Mesothelial cell of epicardium (in vitro differentiated cells): ENCODE results near the gene ZBED1. TPM values are rescaled to one million over a fixed set of nuclear protein-coding genes. Genes with fewer than 3 reads are reported as not detected.

Experiments
- DNase-seq, 2 experiments: peaks; one replicate each; pipeline ENCODE4 v3.0.0; 2021; ENCODE audit warnings: low spot score in 2 of 2; ENCODE audit not compliant: unreplicated experiment in 2 of 2
- H3K27ac Mint-ChIP-seq: 2 replicates; pipeline ENCODE4 v1.8.0; 2021; ENCODE audit warnings: mixed read lengths
- H3K27me3 Mint-ChIP-seq: 2 replicates; pipeline ENCODE4 v1.8.0; 2021; ENCODE audit warnings: low read depth, mixed read lengths
- H3K36me3 Mint-ChIP-seq: 2 replicates; pipeline ENCODE4 v1.8.0; 2021; ENCODE audit warnings: mixed read lengths
- H3K4me1 Mint-ChIP-seq: 2 replicates; pipeline ENCODE4 v1.8.0; 2021; ENCODE audit warnings: mixed read lengths
- H3K4me3 Mint-ChIP-seq: 2 replicates; pipeline ENCODE4 v1.8.0; 2021; ENCODE audit warnings: mild to moderate bottlenecking, moderate library complexity, mixed read lengths
- H3K9me3 Mint-ChIP-seq: 2 replicates; pipeline ENCODE4 v1.8.0; 2021; ENCODE audit warnings: mixed read lengths
- CTCF ChIP-seq: fragments of 200-600 bp; sonication (generic); IDR thresholded peaks from one replicate; pipeline ENCODE4 v1.5.0; 2021; ENCODE audit warnings: antibody characterized with exemption; ENCODE audit not compliant: unreplicated experiment
- total RNA-seq: library from RNA; stranded (reverse); gene quantifications from 3 replicates; pipeline ENCODE4 v1.2.1, GENCODE V29; 2021

ZBED1 gene
- total RNA-seq, 1 donor from 2014 or later: 46.3 TPM

- Mint-ChIP-seq H3K4me1 (peaks cover 18% of the 10 kb centered on the region), H3K36me3 (peaks cover 2% of the 10 kb centered on the region), H3K27ac (no peak overlapping the region), H3K4me3 (no peak overlapping the region), H3K27me3 (no peaks in the 10 kb centered on the region), H3K9me3 (peaks cover 15% of the 10 kb centered on the region)
- no peak for DNase-seq
- no peak for TF ChIP-seq CTCF
Observed at GRCh38 chrX:2545144-2545543, 44.4 kb upstream of the ZBED1 start.

GRCh38 chrX:2542826-2543521 is 42.2 kb upstream of the ZBED1 start:
- Mint-ChIP-seq H3K27ac (no peak overlapping the region), H3K36me3 (peaks cover 2% of the 10 kb centered on the region), H3K9me3 (peaks cover 15% of the 10 kb centered on the region), H3K4me1 (peaks cover 4% of the 10 kb centered on the region), H3K4me3 (no peak overlapping the region), H3K27me3 (no peaks in the 10 kb centered on the region)
- no peak for TF ChIP-seq CTCF
- DNase-seq: no peak

- TF ChIP-seq CTCF: no peak
- peaks cover 2% of the 10 kb centered on the region for H3K36me3 Mint-ChIP-seq
- peaks cover 12% of the 10 kb centered on the region for H3K9me3 Mint-ChIP-seq
- H3K4me1 Mint-ChIP-seq: peaks cover 15% of the 10 kb centered on the region
- H3K27me3 Mint-ChIP-seq: no peaks in the 10 kb centered on the region
- no peak for DNase-seq
- H3K27ac Mint-ChIP-seq: no peak overlapping the region
- H3K4me3 Mint-ChIP-seq: no peak overlapping the region
Observed at GRCh38 chrX:2541603-2542002, 40.8 kb upstream of the ZBED1 start.

- Mint-ChIP-seq H3K27ac (no peak overlapping the region), H3K36me3 (no peaks in the 10 kb centered on the region), H3K27me3 (no peaks in the 10 kb centered on the region), H3K4me1 (peaks cover 15% of the 10 kb centered on the region), H3K4me3 (no peak overlapping the region), H3K9me3 (peaks cover 1% of the 10 kb centered on the region)
- DNase-seq: no peak
- TF ChIP-seq CTCF: no peak
Observed at GRCh38 chrX:2540426-2540947, 39.7 kb upstream of the ZBED1 start.

GRCh38 chrX:2539586-2539985 is 38.8 kb upstream of the ZBED1 start:
- no peak for TF ChIP-seq CTCF
- DNase-seq: no peak
- no peaks in the 10 kb centered on the region for H3K9me3 Mint-ChIP-seq
- H3K27me3 Mint-ChIP-seq: no peaks in the 10 kb centered on the region
- H3K27ac Mint-ChIP-seq: no peak overlapping the region
- no peaks in the 10 kb centered on the region for H3K36me3 Mint-ChIP-seq
- H3K4me1 Mint-ChIP-seq: peaks cover 15% of the 10 kb centered on the region
- H3K4me3 Mint-ChIP-seq: no peak overlapping the region
